Left cardiac atrium (tissue), 4 donors: Measurements from ENCODE around the gene FOXG1. TPM values are rescaled to one million over a fixed set of nuclear protein-coding genes. Genes with fewer than 3 reads are reported as not detected.

Source experiments
- ATAC-seq, 2 donors: fragments of 200-7000 bp; cut with Tn5 transposase; one replicate each; pipeline ENCODE4 v1.9.1; 2020; ENCODE audit warnings: mild to moderate bottlenecking in 2 of 2, moderate library complexity in 2 of 2
- DNase-seq: peaks from one replicate; pipeline ENCODE4 v3.0.0-alpha.2; 2020
- intact Hi-C, 2 donors: fragments of 100-400 bp; cut with DNase I; formaldehyde crosslinking; loops; one replicate each; pipeline versions ENCODE4 v1.14.1 to v1.15.1; 2022 to 2023
- total RNA-seq, 2 donors: library from RNA; stranded (reverse); fragmentation: NEBNext Ultra II Directional; extraction: Animal tissue kit (Norgen Biotek cat#: 25700); gene quantifications; one replicate each; pipeline ENCODE4 v1.2.1, GENCODE V29; 2021
- donor health status: DM: no; HTN: yes; CAD: no.
- donor health status: DM: no; HTN: yes; CAD: no; lungs with severe emphysema.
- donor health status: DM: yes; HTN: yes; CAD: no.
- donor health status: Dilated cardiomyopathy.

Gene FOXG1
- total RNA-seq, 2 donors from 2014 or later, result not detected

- ATAC-seq (no peak), DNase-seq (no peak)
- intact Hi-C loops, result no loop called here
Measured at GRCh38 chr14:28773176-28773575, 6.6 kb downstream of the FOXG1 start.

- ATAC-seq, result no peak
- intact Hi-C loops, result no loop called here
- no peak for DNase-seq
Measured at GRCh38 chr14:28773861-28774691, 7.5 kb downstream of the FOXG1 start.

GRCh38 chr14:28774764-28775735 is 8.5 kb downstream of the FOXG1 start:
- no peak for DNase-seq
- no peak for ATAC-seq
- intact Hi-C loops, result no loop called here

- ATAC-seq, result no peak
- intact Hi-C loops, result no loop called here
- no peak for DNase-seq
Measured at GRCh38 chr14:28776482-28777266, 10.1 kb downstream of the FOXG1 start.

GRCh38 chr14:28777471-28778137 is 11.0 kb downstream of the FOXG1 start:
- intact Hi-C loops, result no loop called here
- DNase-seq (no peak), ATAC-seq (no peak)

GRCh38 chr14:28778138-28779117 is 11.8 kb downstream of the FOXG1 start:
- intact Hi-C loops, result no loop called here
- ATAC-seq, result no peak
- DNase-seq, result no peak

- DNase-seq, result no peak
- intact Hi-C loops, result no loop called here
- no peak for ATAC-seq
Measured at GRCh38 chr14:28779456-28779855, 12.9 kb downstream of the FOXG1 start.

- DNase-seq (no peak), ATAC-seq (no peak)
- intact Hi-C loops, result no loop called here
Measured at GRCh38 chr14:28780843-28781820, 14.5 kb downstream of the FOXG1 start.

GRCh38 chr14:28782301-28782700 is 15.7 kb downstream of the FOXG1 start:
- DNase-seq (no peak), ATAC-seq (no peak)
- intact Hi-C loops, result no loop called here

GRCh38 chr14:28783664-28784063 is 17.1 kb downstream of the FOXG1 start:
- DNase-seq (no peak), ATAC-seq (no peak)
- intact Hi-C loops, result no loop called here

- ATAC-seq (no peak), DNase-seq (no peak)
- intact Hi-C loops, result no loop called here
Measured at GRCh38 chr14:28784096-28785048, 17.8 kb downstream of the FOXG1 start.

- intact Hi-C loops, result no loop called here
- ATAC-seq, result no peak
- no peak for DNase-seq
Measured at GRCh38 chr14:28785096-28785952, 18.7 kb downstream of the FOXG1 start.

GRCh38 chr14:28807518-28807917 is 40.9 kb downstream of the FOXG1 start:
- intact Hi-C loops, result no loop called here
- DNase-seq (no peak), ATAC-seq (no peak)

GRCh38 chr14:28813810-28814209 is 47.2 kb downstream of the FOXG1 start:
- ATAC-seq, result no peak
- intact Hi-C loops, result no loop called here
- DNase-seq, result no peak
